ENCODE results near the gene CA5B.

CA5B gene

DNA sequence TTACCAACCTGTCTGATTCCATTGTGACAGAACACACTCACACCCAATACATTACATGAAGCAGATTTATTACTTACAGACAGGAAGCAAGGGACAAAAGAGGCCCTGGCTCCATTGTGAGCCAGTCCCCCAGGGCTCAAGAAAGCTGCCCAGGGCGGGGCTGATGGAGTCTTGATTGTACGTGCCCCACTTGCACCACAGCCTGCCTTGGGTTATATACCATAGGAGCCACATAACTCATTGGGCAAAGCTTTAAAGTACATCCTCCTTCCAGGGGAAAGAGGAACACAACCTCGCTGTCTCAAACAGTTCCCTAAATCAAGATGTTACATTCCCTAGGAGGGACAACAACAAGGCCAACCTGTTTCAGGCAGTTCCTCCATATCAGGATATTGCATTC is 48.8 kb downstream of the CA5B start:
- Histone ChIP-seq H3K9ac (ENCODE audit: low read length) (no peak overlapping the region), H3K4me3 (ENCODE audit: low read length) (no peak overlapping the region), H3K4me1 (ENCODE audit: control insufficient read depth, insufficient read depth, low read length) (peaks cover 3% of the 10 kb centered on the region), H3K36me3 (ENCODE audit: control insufficient read depth, insufficient read depth, low read length, severe bottlenecking) (peaks cover 29% of the 10 kb centered on the region), H3K9me3 (ENCODE audit: control insufficient read depth, low read length) (no peaks in the 10 kb centered on the region), H3K27me3 (replicated peaks; ENCODE audit: control insufficient read depth, insufficient read depth, low read length) (no peaks in the 10 kb centered on the region)
- no peak for DNase-seq (ENCODE audit: low read depth)

DNA sequence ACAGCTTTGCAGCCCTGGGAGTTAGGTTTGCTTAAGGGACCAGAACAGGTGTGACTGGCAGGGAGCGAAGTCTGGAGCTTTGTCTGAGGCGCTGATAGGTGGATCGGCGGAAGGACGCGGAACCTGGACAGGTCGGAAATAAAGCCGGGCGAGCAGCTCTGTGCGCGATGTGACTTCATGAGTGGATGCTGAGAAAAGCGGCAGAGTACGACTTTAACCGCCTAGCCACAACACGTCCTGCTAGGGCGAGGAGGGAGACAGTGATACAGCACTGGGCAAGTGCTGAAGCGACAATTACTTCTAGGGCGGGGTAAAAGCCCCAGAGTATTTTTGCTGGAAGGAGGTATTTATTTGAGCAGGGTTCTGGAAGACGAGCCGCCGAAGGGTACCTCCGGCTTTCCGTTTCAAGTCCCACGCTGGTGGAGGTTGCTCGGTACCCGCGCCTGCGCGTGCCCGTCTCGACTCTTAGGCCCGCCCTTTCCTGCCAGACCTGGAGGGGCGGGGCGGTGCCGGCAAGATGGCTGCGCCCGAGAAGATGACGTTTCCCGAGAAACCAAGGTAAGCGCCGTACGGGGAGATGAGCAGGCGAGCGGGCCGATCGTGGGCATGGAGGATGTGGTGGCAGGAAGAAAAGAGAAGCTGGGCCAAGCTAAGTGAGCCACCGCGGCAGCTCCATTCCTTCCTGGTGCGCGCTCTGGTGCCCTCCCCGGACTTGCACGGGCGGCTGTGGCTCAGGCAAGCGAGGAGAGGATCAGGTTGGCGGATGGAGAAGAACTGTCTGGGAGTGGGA is 52.1 kb downstream of the CA5B start, which contains the start of gene ZRSR2:
TSS of gene ZRSR2 (plus strand) at position 506 of the 790 bp plus-strand sequence. CDS start at position 518, 12 bp downstream.
- Histone ChIP-seq H3K9me3 (ENCODE audit: control insufficient read depth, low read length) (no peaks in the 10 kb centered on the region), H3K4me3 (ENCODE audit: low read length) (peak within 1 kb of the TSS; percentile 93), H3K4me1 (ENCODE audit: control insufficient read depth, insufficient read depth, low read length) (peaks cover 3% of the 10 kb centered on the region), H3K9ac (ENCODE audit: low read length) (peak within 1 kb of the TSS; percentile 89), H3K36me3 (ENCODE audit: control insufficient read depth, insufficient read depth, low read length, severe bottlenecking) (peaks cover 10% of the 10 kb centered on the region), H3K27me3 (replicated peaks; ENCODE audit: control insufficient read depth, insufficient read depth, low read length) (no peaks in the 10 kb centered on the region)
- DNase-seq (ENCODE audit: low read depth): peak; percentile 93

DNA sequence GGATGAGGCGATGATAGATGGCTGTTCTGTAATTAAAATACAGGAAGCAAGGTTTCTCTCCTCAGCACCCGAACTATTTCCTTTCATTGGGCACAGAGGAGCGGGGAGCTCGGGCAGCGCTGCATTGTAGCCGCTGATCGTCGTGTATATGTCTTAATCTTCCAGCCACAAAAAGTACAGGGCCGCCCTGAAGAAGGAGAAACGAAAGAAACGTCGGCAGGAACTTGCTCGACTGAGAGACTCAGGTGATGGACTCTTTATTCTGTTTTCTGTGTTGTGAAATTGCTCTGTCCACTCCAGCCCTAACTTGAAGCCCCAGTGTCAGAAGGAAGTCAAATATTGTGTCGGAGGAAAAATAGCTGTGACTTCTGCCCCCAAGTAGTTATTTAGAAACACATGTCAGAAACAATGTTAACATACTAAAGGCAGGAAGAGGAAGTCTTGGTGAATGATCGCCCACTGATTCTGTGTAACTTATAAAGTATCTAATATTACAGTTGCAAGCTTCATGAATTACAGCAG is 52.8 kb downstream of the CA5B start:
- DNase-seq (ENCODE audit: low read depth): no peak
- Histone ChIP-seq H3K27me3 (replicated peaks; ENCODE audit: control insufficient read depth, insufficient read depth, low read length) (no peaks in the 10 kb centered on the region), H3K4me1 (ENCODE audit: control insufficient read depth, insufficient read depth, low read length) (peaks cover 3% of the 10 kb centered on the region), H3K4me3 (ENCODE audit: low read length) (peak overlapping the region; percentile 93), H3K9me3 (ENCODE audit: control insufficient read depth, low read length) (no peaks in the 10 kb centered on the region), H3K9ac (ENCODE audit: low read length) (peak overlapping the region; percentile 89), H3K36me3 (ENCODE audit: control insufficient read depth, insufficient read depth, low read length, severe bottlenecking) (peaks cover 12% of the 10 kb centered on the region)

DNA sequence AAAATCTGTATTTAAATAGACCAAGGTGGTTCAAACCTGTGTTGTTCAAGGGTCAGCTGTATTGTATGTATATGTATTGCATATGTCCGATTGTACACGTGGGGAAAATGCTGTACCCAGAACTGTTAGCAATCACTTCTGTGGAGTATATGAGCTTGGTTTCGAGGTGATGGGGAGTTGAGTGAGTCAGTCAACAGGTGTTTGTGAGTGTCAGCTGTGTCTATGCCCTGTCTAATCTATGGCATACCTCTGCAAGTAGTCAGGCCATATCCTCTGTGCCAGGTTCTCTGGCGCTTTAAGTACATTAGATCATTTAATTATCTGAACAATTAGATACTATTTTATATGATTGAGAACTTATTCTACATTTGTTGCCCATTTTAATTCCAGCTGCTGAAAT is 59.6 kb downstream of the CA5B start:
- Histone ChIP-seq H3K4me3 (ENCODE audit: low read length) (no peak overlapping the region), H3K9ac (ENCODE audit: low read length) (no peak overlapping the region), H3K27me3 (replicated peaks; ENCODE audit: control insufficient read depth, insufficient read depth, low read length) (no peaks in the 10 kb centered on the region), H3K4me1 (ENCODE audit: control insufficient read depth, insufficient read depth, low read length) (no peaks in the 10 kb centered on the region), H3K36me3 (ENCODE audit: control insufficient read depth, insufficient read depth, low read length, severe bottlenecking) (peaks cover 35% of the 10 kb centered on the region), H3K9me3 (ENCODE audit: control insufficient read depth, low read length) (no peaks in the 10 kb centered on the region)
- DNase-seq (ENCODE audit: low read depth): no peak

DNA sequence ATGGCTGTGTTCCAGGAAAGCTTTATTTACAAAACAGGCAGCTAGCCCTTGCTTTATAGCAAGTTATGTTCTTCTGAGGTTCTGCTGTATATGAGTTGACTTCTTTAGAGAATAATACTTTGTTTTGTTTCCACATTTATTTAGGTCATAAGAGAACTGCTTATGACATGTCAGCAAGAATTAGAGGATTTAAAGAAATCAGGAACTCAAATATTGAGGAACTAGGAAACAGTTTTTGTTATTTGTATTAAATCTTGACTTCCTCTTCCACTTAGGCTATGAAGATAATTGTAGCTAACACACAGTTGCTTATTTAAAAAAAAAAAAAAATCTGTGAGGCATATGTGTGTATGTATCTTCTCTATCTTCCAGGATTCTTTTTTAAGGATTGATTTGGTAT is 66.5 kb downstream of the CA5B start:
- no peaks in the 10 kb centered on the region for H3K4me1 ChIP-seq (ENCODE audit: control insufficient read depth, insufficient read depth, low read length)
- H3K27me3 ChIP-seq (replicated peaks; ENCODE audit: control insufficient read depth, insufficient read depth, low read length): no peaks in the 10 kb centered on the region
- DNase-seq (ENCODE audit: low read depth): no peak
- H3K36me3 ChIP-seq (ENCODE audit: control insufficient read depth, insufficient read depth, low read length, severe bottlenecking): peaks cover 60% of the 10 kb centered on the region
- no peak overlapping the region for H3K4me3 ChIP-seq (ENCODE audit: low read length)
- no peak overlapping the region for H3K9ac ChIP-seq (ENCODE audit: low read length)
- H3K9me3 ChIP-seq (ENCODE audit: control insufficient read depth, low read length): no peaks in the 10 kb centered on the region

DNA sequence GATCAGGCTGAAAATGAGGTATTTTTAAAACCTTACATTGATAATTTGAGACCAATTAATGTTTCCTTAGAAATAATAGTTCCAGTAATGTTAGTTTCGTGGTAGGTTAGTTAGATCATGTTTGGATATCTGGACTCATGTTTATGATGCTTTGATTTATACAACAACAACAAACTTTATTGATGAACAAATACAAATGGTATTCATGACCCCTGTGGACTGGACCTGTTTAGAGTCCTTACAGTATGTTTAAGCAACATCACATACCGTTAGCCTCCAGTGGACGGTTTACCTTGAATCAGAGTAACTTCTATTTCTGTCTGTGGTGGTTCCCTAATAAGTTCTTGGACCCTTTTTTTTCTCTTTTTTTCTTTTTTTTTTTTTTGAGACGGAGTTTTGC is 70.2 kb downstream of the CA5B start:
- Histone ChIP-seq H3K36me3 (ENCODE audit: control insufficient read depth, insufficient read depth, low read length, severe bottlenecking) (peaks cover 61% of the 10 kb centered on the region), H3K9me3 (ENCODE audit: control insufficient read depth, low read length) (no peaks in the 10 kb centered on the region), H3K27me3 (replicated peaks; ENCODE audit: control insufficient read depth, insufficient read depth, low read length) (no peaks in the 10 kb centered on the region), H3K4me3 (ENCODE audit: low read length) (no peak overlapping the region), H3K9ac (ENCODE audit: low read length) (no peak overlapping the region), H3K4me1 (ENCODE audit: control insufficient read depth, insufficient read depth, low read length) (peaks cover 11% of the 10 kb centered on the region)
- no peak for DNase-seq (ENCODE audit: low read depth)

DNA sequence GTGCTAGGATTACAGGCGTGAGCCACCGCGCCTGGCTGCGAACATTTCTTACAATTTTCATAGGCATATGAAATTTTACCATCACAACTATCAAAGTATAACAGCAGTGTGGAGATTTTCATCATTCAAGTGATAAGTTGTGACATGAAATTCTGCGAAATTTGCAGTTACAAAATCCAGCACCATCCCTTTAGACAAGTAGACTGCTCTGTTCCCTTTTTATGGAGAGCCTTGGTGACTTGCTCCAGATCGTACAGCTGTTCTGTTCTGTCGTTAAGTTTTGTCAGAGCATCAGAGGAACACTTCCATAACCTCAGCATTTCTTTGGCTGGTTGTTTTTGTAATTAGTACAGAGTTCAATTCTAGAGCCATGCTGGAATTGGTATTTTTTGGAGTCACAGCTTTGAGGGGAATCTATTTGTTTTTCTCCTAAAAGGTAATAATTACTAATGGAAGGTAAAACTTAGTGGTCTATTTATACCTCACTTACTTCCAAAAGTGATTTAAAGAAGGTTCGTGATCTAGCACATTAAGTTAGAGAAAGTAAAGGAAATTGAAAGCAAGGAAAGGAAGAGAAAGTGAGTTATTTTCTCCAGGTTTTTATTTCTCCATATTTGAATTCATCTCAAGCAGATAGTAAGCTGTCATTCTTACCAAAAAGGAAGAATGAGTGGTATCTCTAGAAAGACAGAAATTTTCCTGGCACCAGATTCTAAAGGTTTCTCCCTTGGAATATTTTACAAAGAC is 74.3 kb downstream of the CA5B start:
- Histone ChIP-seq H3K27me3 (replicated peaks; ENCODE audit: control insufficient read depth, insufficient read depth, low read length) (no peaks in the 10 kb centered on the region), H3K4me1 (ENCODE audit: control insufficient read depth, insufficient read depth, low read length) (peaks cover 15% of the 10 kb centered on the region), H3K36me3 (ENCODE audit: control insufficient read depth, insufficient read depth, low read length, severe bottlenecking) (peaks cover 59% of the 10 kb centered on the region), H3K4me3 (ENCODE audit: low read length) (no peak overlapping the region), H3K9ac (ENCODE audit: low read length) (no peak overlapping the region), H3K9me3 (ENCODE audit: control insufficient read depth, low read length) (no peaks in the 10 kb centered on the region)
- no peak for DNase-seq (ENCODE audit: low read depth)

DNA sequence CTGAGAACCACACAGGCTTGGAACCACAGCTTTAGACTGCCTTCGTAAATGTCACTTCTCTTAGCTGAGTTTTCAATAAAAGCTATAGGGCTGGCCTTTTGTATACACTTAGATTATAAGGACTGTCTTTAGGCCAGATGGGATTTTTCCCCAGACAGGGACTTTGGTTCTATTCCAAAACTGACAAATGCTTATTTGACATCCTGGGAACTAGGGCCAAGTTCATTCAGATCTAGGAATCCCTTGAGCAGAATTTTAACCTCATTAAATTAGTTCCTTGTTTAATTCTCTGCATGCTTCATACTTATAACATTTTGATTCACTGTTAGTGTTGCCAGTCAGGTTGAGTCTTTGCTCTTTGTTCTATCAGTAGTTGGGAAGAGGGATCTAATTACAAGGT is 75.3 kb downstream of the CA5B start:
- H3K4me1 ChIP-seq (ENCODE audit: control insufficient read depth, insufficient read depth, low read length): peaks cover 15% of the 10 kb centered on the region
- H3K4me3 ChIP-seq (ENCODE audit: low read length): no peak overlapping the region
- no peak overlapping the region for H3K9ac ChIP-seq (ENCODE audit: low read length)
- DNase-seq (ENCODE audit: low read depth): no peak
- no peaks in the 10 kb centered on the region for H3K9me3 ChIP-seq (ENCODE audit: control insufficient read depth, low read length)
- no peaks in the 10 kb centered on the region for H3K27me3 ChIP-seq (replicated peaks; ENCODE audit: control insufficient read depth, insufficient read depth, low read length)
- H3K36me3 ChIP-seq (ENCODE audit: control insufficient read depth, insufficient read depth, low read length, severe bottlenecking): peaks cover 59% of the 10 kb centered on the region

DNA sequence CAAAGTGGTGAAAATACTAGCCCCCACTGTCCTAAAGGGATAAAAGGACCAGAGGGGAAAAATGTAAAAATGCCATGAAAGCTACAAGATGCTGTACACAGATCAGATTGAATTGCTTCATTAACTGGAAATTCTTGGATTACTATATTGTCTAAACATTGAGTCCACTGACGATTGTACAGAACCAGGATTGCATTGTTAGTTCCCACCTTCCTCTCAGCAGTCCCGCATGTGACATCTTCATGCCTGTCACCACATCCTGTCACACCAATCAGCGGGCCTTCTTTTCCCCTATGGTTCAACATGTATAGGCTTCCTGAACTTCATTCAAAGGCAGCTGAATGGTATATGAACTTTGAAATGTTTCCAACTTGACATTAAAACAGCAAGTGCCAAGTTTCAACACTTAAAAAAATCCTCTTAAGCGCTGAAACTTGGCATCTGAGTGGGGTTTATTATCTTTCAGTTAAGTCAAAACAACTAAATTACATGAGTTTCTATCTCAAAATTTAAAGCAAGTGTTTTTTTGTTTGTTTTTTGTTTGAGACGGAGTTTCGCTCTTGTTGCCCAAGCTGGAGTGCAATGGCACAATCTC is 76.8 kb downstream of the CA5B start:
- Histone ChIP-seq H3K9me3 (ENCODE audit: control insufficient read depth, low read length) (no peaks in the 10 kb centered on the region), H3K9ac (ENCODE audit: low read length) (no peak overlapping the region)

DNA sequence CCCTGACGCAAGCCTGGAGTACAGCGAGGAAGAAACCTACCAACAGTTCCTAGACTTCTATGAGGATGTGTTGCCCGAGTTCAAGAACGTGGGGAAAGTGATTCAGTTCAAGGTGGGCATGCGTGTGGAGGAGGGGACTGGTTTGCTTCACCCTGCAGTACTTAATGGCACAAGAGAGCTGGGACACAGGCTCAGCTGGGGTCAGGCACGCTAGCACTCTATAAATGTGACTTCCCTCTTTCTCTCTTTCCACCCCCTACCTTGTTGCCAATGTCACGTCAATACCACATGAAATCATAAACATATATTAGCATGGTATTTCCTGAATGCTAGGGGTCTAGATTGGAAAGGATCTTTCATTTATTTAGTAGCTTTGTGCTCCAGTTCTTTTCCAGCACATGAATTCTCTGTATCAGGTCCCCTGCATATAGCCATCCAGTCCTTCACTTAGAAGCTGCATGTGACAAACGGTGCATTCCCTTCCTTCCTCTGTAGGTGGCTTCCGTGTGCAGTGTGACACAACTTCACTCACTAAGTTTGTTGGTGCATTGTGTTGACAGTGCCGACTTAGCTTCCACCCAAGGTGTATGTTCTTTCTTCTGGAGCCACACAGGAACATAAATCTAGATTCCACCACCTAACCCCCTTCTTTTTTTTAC is 77.8 kb downstream of the CA5B start:
- Histone ChIP-seq H3K36me3 (ENCODE audit: control insufficient read depth, insufficient read depth, low read length, severe bottlenecking) (peaks cover 55% of the 10 kb centered on the region), H3K4me3 (ENCODE audit: low read length) (no peak overlapping the region), H3K27me3 (replicated peaks; ENCODE audit: control insufficient read depth, insufficient read depth, low read length) (no peaks in the 10 kb centered on the region), H3K9me3 (ENCODE audit: control insufficient read depth, low read length) (no peaks in the 10 kb centered on the region), H3K9ac (ENCODE audit: low read length) (no peak overlapping the region), H3K4me1 (ENCODE audit: control insufficient read depth, insufficient read depth, low read length) (peaks cover 15% of the 10 kb centered on the region)
- peak; percentile 37 for DNase-seq (ENCODE audit: low read depth)

More for the DNA sequence above, 76.8 kb downstream of the CA5B start:
- DNase-seq (ENCODE audit: low read depth): no peak
- Histone ChIP-seq H3K27me3 (replicated peaks; ENCODE audit: control insufficient read depth, insufficient read depth, low read length) (no peaks in the 10 kb centered on the region), H3K4me3 (ENCODE audit: low read length) (no peak overlapping the region), H3K36me3 (ENCODE audit: control insufficient read depth, insufficient read depth, low read length, severe bottlenecking) (peaks cover 51% of the 10 kb centered on the region), H3K4me1 (ENCODE audit: control insufficient read depth, insufficient read depth, low read length) (peaks cover 15% of the 10 kb centered on the region)

DNA sequence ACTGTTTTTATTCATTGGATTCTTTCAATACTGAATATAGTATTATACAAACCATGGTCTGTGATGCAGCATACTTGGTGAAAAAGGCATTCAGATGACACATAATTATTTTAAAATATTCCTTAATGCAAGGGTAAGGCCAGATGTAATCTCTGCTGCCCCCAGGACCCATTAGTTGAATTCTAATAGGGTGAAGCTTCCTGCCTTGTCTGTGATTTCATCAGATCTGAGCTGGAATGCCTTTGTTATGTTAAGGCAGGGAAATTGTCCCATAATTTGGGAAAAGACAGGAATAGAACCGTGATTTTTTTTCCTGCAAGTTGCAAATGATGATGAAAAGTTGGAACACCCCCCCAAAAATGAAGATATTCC is 78.4 kb downstream of the CA5B start:
- Histone ChIP-seq H3K9me3 (ENCODE audit: control insufficient read depth, low read length) (no peaks in the 10 kb centered on the region), H3K4me3 (ENCODE audit: low read length) (no peak overlapping the region), H3K4me1 (ENCODE audit: control insufficient read depth, insufficient read depth, low read length) (peaks cover 15% of the 10 kb centered on the region), H3K36me3 (ENCODE audit: control insufficient read depth, insufficient read depth, low read length, severe bottlenecking) (peaks cover 56% of the 10 kb centered on the region), H3K27me3 (replicated peaks; ENCODE audit: control insufficient read depth, insufficient read depth, low read length) (no peaks in the 10 kb centered on the region), H3K9ac (ENCODE audit: low read length) (no peak overlapping the region)
- DNase-seq (ENCODE audit: low read depth): no peak
